H1 (cell line): ENCODE data around the gene BCAS4. TPM values are rescaled to one million over a fixed set of nuclear protein-coding genes. Genes with fewer than 3 reads are reported as not detected.

Experiments
- CTCF ChIA-PET: fragments of 300-600 bp; sonication (Branson Sonifier 250); formaldehyde crosslinking; loops from one replicate; lab custom pipeline; 2021; ENCODE audit not compliant: partially characterized antibody; lab: Charles Lee
- POLR2A ChIA-PET: fragments of 300-600 bp; sonication (Branson Sonifier 250); formaldehyde crosslinking; loops from one replicate; lab custom pipeline; 2021; ENCODE audit warnings: inconsistent platforms; ENCODE audit not compliant: partially characterized antibody; lab: Charles Lee
- DNase-seq, 2 experiments: peaks; one replicate each; pipeline versions ENCODE4 v3.0.0 to v3.0.0-alpha.2; 2010 to 2022; ENCODE audit warnings: low spot score in 2 of 2, low read depth in 1 of 2, mixed read lengths in 1 of 2
- FAIRE-seq: peaks from 2 replicates; lab custom pipeline; 2011; peaks lifted over from hg19 to GRCh38; lab: Jason Lieb, UNC
- H2AFZ ChIP-seq: 2 replicates; pipeline ENCODE4 v1.8.1; 2012; ENCODE audit warnings: low read length, inconsistent platforms
- H2AK5ac ChIP-seq: 2 replicates; pipeline ENCODE4 v1.6.1; 2013; ENCODE audit warnings: low read depth, low read length
- H2BK120ac ChIP-seq: replicated peaks from 2 replicates; pipeline ENCODE3; 2013; ENCODE audit warnings: low read depth, low read length, inconsistent platforms
- H2BK12ac ChIP-seq: 2 replicates; pipeline ENCODE4 v1.6.1; 2013; ENCODE audit warnings: low read depth, low read length
- H2BK15ac ChIP-seq: 2 replicates; pipeline ENCODE4 v1.6.1; 2013; ENCODE audit warnings: low read length
- H2BK20ac ChIP-seq: 2 replicates; pipeline ENCODE4 v1.6.1; 2013; ENCODE audit warnings: low read length
- H2BK5ac ChIP-seq: 2 replicates; pipeline ENCODE4 v1.6.1; 2013; ENCODE audit warnings: low read depth, low read length
- H3K14ac ChIP-seq: 2 replicates; pipeline ENCODE4 v1.6.1; 2013; ENCODE audit warnings: inconsistent platforms; ENCODE audit not compliant: insufficient read length
- H3K18ac ChIP-seq: 2 replicates; pipeline ENCODE4 v1.6.1; 2013; ENCODE audit warnings: low read length; ENCODE audit errors: extremely low read depth
- H3K23ac ChIP-seq: 2 replicates; pipeline ENCODE4 v1.6.1; 2013; ENCODE audit warnings: inconsistent platforms; ENCODE audit not compliant: insufficient read length
- H3K23me2 ChIP-seq: 2 replicates; pipeline ENCODE4 v1.6.1; 2013; ENCODE audit warnings: low read depth, low read length
- H3K27ac ChIP-seq: 2 replicates; pipeline ENCODE4 v1.6.1; 2011; ENCODE audit warnings: low read depth, low read length, inconsistent platforms
- H3K27me3 ChIP-seq, 4 experiments: replicated peaks in 1 of 4; 1 replicate in 1 of 4; 2 replicates in 3 of 4; pipeline versions ENCODE4 v1.6.1 to v1.8.1; 2011 to 2013; ENCODE audit warnings: low read length in 3 of 4, mild to moderate bottlenecking in 3 of 4, inconsistent platforms in 2 of 4, mixed read lengths in 2 of 4, moderate library complexity in 1 of 4; ENCODE audit not compliant: control insufficient read depth in 3 of 4, insufficient read depth in 3 of 4; ENCODE audit errors: extremely low read depth in 1 of 4
- H3K36me3 ChIP-seq, 4 experiments: 2 replicates each; pipeline versions ENCODE4 v1.6.1 to v1.8.1; 2011 to 2013; ENCODE audit warnings: mild to moderate bottlenecking in 4 of 4, low read length in 3 of 4, moderate library complexity in 2 of 4, control low read depth in 1 of 4, inconsistent platforms in 1 of 4; ENCODE audit not compliant: insufficient read depth in 4 of 4, control insufficient read depth in 2 of 4
- H3K4ac ChIP-seq: replicated peaks from 2 replicates; pipeline ENCODE3; 2013; ENCODE audit warnings: low read length, low read depth, mixed read lengths, inconsistent platforms; ENCODE audit not compliant: insufficient read length
- H3K4me1 ChIP-seq, 4 experiments: replicated peaks in 1 of 4; 1 replicate in 1 of 4; 2 replicates in 3 of 4; pipeline versions ENCODE4 v1.6.1 to v1.8.1; 2011 to 2013; ENCODE audit warnings: low read length in 3 of 4, inconsistent platforms in 2 of 4, mixed read lengths in 1 of 4; ENCODE audit not compliant: insufficient read depth in 4 of 4, control insufficient read depth in 3 of 4
- H3K4me2 ChIP-seq, 2 experiments: 2 replicates each; pipeline versions ENCODE4 v1.6.1 to v1.8.1; 2011 to 2013; ENCODE audit warnings: low read depth in 2 of 2, low read length in 2 of 2, control low read depth in 1 of 2, inconsistent platforms in 1 of 2, mild to moderate bottlenecking in 1 of 2; ENCODE audit not compliant: insufficient read depth in 1 of 2
- H3K4me3 ChIP-seq, 4 experiments: fragments of 200-600, 300-600 bp in 1 of 4; sonication (generic), shearing (Covaris generic), sonication (Bioruptor Twin) in 1 of 4; 2 replicates each; pipeline versions ENCODE4 v1.5.1 to v1.8.1; 2011 to 2016; ENCODE audit warnings: low read length in 4 of 4, low read depth in 3 of 4, control low read depth in 2 of 4, inconsistent platforms in 2 of 4, mild to moderate bottlenecking in 2 of 4, mixed read lengths in 1 of 4, moderate library complexity in 1 of 4; ENCODE audit not compliant: insufficient read depth in 2 of 4; ENCODE audit errors: extremely low read depth in 1 of 4
- H3K56ac ChIP-seq: replicated peaks from 2 replicates; pipeline ENCODE3; 2013; ENCODE audit warnings: low read depth, mild to moderate bottlenecking, mixed read lengths, low read length, inconsistent platforms; ENCODE audit not compliant: insufficient read length
- H3K79me1 ChIP-seq: 2 replicates; pipeline ENCODE4 v1.6.1; 2013; ENCODE audit warnings: low read depth, low read length, control low read depth
- H3K79me2 ChIP-seq, 2 experiments: 2 replicates each; pipeline versions ENCODE4 v1.6.1 to v1.8.1; 2012 to 2013; ENCODE audit warnings: low read length in 2 of 2, mild to moderate bottlenecking in 2 of 2, inconsistent platforms in 1 of 2; ENCODE audit not compliant: insufficient read depth in 2 of 2, control insufficient read depth in 1 of 2
- H3K9ac ChIP-seq, 4 experiments: replicated peaks in 1 of 4; 1 replicate in 1 of 4; 2 replicates in 3 of 4; pipeline versions ENCODE4 v1.6.1 to v1.8.1; 2011 to 2013; ENCODE audit warnings: low read depth in 3 of 4, low read length in 3 of 4, control low read depth in 2 of 4, mild to moderate bottlenecking in 2 of 4, moderate library complexity in 2 of 4, inconsistent platforms in 1 of 4; ENCODE audit errors: extremely low read depth in 1 of 4
- H3K9me3 ChIP-seq, 2 experiments: 2 replicates each; pipeline versions ENCODE4 v1.6.1 to v1.8.1; 2012 to 2013; ENCODE audit warnings: mild to moderate bottlenecking in 2 of 2, moderate library complexity in 2 of 2, control low read depth in 1 of 2, inconsistent platforms in 1 of 2, low read depth in 1 of 2, low read length in 1 of 2, mixed read lengths in 1 of 2; ENCODE audit not compliant: insufficient read depth in 2 of 2
- H4K20me1 ChIP-seq, 2 experiments: replicated peaks in 1 of 2; 2 replicates each; pipeline versions ENCODE3 to v1.8.1; 2011 to 2013; ENCODE audit warnings: inconsistent platforms in 2 of 2, low read length in 2 of 2, mild to moderate bottlenecking in 1 of 2; ENCODE audit not compliant: insufficient read depth in 2 of 2, control insufficient read depth in 1 of 2
- H4K5ac ChIP-seq: 2 replicates; pipeline ENCODE4 v1.6.1; 2013; ENCODE audit warnings: low read length, low read depth, mixed read lengths, inconsistent platforms; ENCODE audit not compliant: insufficient read length
- H4K8ac ChIP-seq: 2 replicates; pipeline ENCODE4 v1.8.0; 2013; ENCODE audit warnings: mild to moderate bottlenecking, moderate library complexity, low read length, inconsistent platforms; ENCODE audit not compliant: insufficient read depth; ENCODE audit errors: extremely low read depth
- H4K91ac ChIP-seq: replicated peaks from 2 replicates; pipeline ENCODE3; 2013; ENCODE audit warnings: low read length, mixed read lengths, inconsistent platforms; ENCODE audit not compliant: insufficient read length
- BCL11A ChIP-seq, 2 experiments: IDR thresholded peaks; one replicate each; pipeline ENCODE4 v1.6.1; 2011; ENCODE audit warnings: low read depth in 2 of 2, low read length in 2 of 2, mild to moderate bottlenecking in 2 of 2
- BRCA1 ChIP-seq: IDR thresholded peaks from 2 replicates; pipeline ENCODE4 v1.6.1; 2012; ENCODE audit warnings: low read depth, low read length, improper control_type of control experiment
- CHD1 ChIP-seq: IDR thresholded peaks from 2 replicates; pipeline ENCODE4 v1.6.1; 2012; ENCODE audit warnings: low read depth, low read length, improper control_type of control experiment
- CTBP2 ChIP-seq: IDR thresholded peaks from 2 replicates; pipeline ENCODE4 v1.7.0; 2011; ENCODE audit warnings: borderline replicate concordance, mild to moderate bottlenecking, moderate library complexity, mixed read lengths, low read length; ENCODE audit not compliant: insufficient read depth, insufficient read length
- HDAC6 ChIP-seq: IDR thresholded peaks from one replicate; pipeline ENCODE4 v1.7.1; 2012; ENCODE audit warnings: low read depth, mild to moderate bottlenecking, inconsistent platforms, low read length, moderate library complexity
- KDM4A ChIP-seq: IDR thresholded peaks from one replicate; pipeline ENCODE4 v1.7.1; 2012; ENCODE audit warnings: low read depth, mild to moderate bottlenecking, moderate library complexity, low read length, inconsistent platforms; ENCODE audit not compliant: severe bottlenecking
- MAX ChIP-seq: IDR thresholded peaks from 2 replicates; pipeline ENCODE4 v1.6.1; 2012; ENCODE audit warnings: inconsistent platforms
- SRF ChIP-seq: IDR thresholded peaks from 2 replicates; pipeline ENCODE4 v1.6.1; 2011; ENCODE audit warnings: mild to moderate bottlenecking, low read depth, low read length, moderate library complexity
- ZNF274 ChIP-seq: IDR thresholded peaks from 2 replicates; pipeline ENCODE4 v1.7.0; 2012; ENCODE audit warnings: low read length, borderline replicate concordance; ENCODE audit errors: extremely low read depth
- WGBS, 2 experiments: shearing (Covaris generic) in 1 of 2; methylation state at CpG; one replicate each; pipeline versions ENCODE4 v1.1.6 to v1.1.7; 2013 to 2015; ENCODE audit warnings: low lambda C conversion rate in 2 of 2, mixed read lengths in 2 of 2, inconsistent platforms in 1 of 2, low coverage in 1 of 2, missing lambda C conversion rate in 1 of 2; ENCODE audit not compliant: insufficient replicate concordance in 2 of 2, insufficient coverage in 1 of 2, insufficient read length in 1 of 2; ENCODE audit errors: extremely low coverage in 1 of 2, missing lambda C conversion rate in 1 of 2; 5-methylcytosine and 5-hydroxymethylcytosine counted together
- polyA plus RNA-seq, 7 experiments: library from polyadenylated mRNA; depleted of rRNA in 3 of 7; stranded (reverse) in 5 of 7; unstranded in 2 of 7; fragments of >200 nt in 5 of 7; fragments of 200-250 nt in 2 of 7; gene quantifications; 1 replicate in 5 of 7; 2 replicates in 1 of 7; 4 replicates in 1 of 7; pipeline versions ENCODE4 v1.2.1 to v1.2.3, GENCODE V29; 2011 to 2013; ENCODE audit warnings: missing spikeins in 2 of 7, mixed read lengths in 2 of 7
- total RNA-seq: library from RNA; stranded (reverse); fragmentation: NEBNext Ultra II Directional; extraction: Animal tissue kit (Norgen Biotek cat#: 25700); gene quantifications from 2 replicates; pipeline ENCODE4 v1.2.1, GENCODE V29; 2021

BCAS4 gene
- total and polyA plus RNA-seq, 2 of the 8 experiments (the other 6 are each of a cell fraction or from before 2014, with no cell fraction given): 21.2 to 23.6 TPM

GRCh38 chr20:50915424-50915823, 120.6 kb downstream of the BCAS4 start:
- H3K9ac ChIP-seq: no peak overlapping the region
- CTCF ChIA-PET: interaction anchor here (1.1 to 2.3 kb wide), 5 partner anchors 15 to 122 kb away, joined by 3 to 7 read pairs (median 4); partner anchors contain the start of gene ADNP

More at GRCh38 chr20:50915424-50915823, 120.6 kb downstream of the BCAS4 start:
- no peak overlapping the region for H3K27ac ChIP-seq
- H4K91ac ChIP-seq: no peak overlapping the region
- H4K8ac ChIP-seq: no peak overlapping the region
- H3K18ac ChIP-seq: no peak overlapping the region
- POLR2A ChIA-PET: interaction anchor here (1.3 to 13.0 kb wide), 3 partner anchors 11 to 19 kb away, joined by 4 to 206 read pairs (median 4); partner anchors contain the start of gene ADNP
- 85% methylated on average over 3 of the region's 3 CpGs; no CpG with 5 or more reads in 1 of the 2 experiments for WGBS, 2 experiments
- H2BK120ac ChIP-seq: no peak overlapping the region
- H3K79me2 ChIP-seq: peaks cover 67 to 100% of the 10 kb centered on the region in 2 experiments
- no peak overlapping the region for H3K56ac ChIP-seq
- H3K27me3 ChIP-seq: no peaks in the 10 kb centered on the region
- no peak overlapping the region for H2AFZ ChIP-seq
- H2BK5ac ChIP-seq: no peak overlapping the region
- no peaks in the 10 kb centered on the region for H3K23me2 ChIP-seq
- no peak overlapping the region for H3K4me2 ChIP-seq
- no peak overlapping the region for H4K5ac ChIP-seq
- no peak overlapping the region for H3K23ac ChIP-seq
- no peaks in the 10 kb centered on the region for H3K9me3 ChIP-seq
- peaks cover 46 to 60% of the 10 kb centered on the region in 2 experiments for H4K20me1 ChIP-seq
- DNase-seq: no peak
- no peak overlapping the region for H3K4me3 ChIP-seq
- peaks cover 0 to 23% (median 3%) of the 10 kb centered on the region in 4 experiments; a peak in 4 of 8 replicates for H3K36me3 ChIP-seq
- H3K79me1 ChIP-seq: 0 out of 2 replicates have a peak, but pooled peaks cover 2% of the 10 kb centered on the region
- peaks cover 0 to 14% (median 4%) of the 10 kb centered on the region in 4 experiments; a peak in 4 of 7 replicates for H3K4me1 ChIP-seq
- no peak overlapping the region for H3K4ac ChIP-seq
- no peak overlapping the region for H3K14ac ChIP-seq
- H2BK15ac ChIP-seq: no peak overlapping the region
- no peak for TF ChIP-seq HDAC6
- TF ChIP-seq BRCA1: no peak
- TF ChIP-seq MAX: no peak
- TF ChIP-seq CTBP2: no peak
- TF ChIP-seq KDM4A: no peak
- no peak for TF ChIP-seq SRF
- no peak for TF ChIP-seq CHD1
- no peak for TF ChIP-seq BCL11A (IDR thresholded peaks at IDR 0.05; ENCODE audit: low read depth in 2 of 2, low read length in 2 of 2)
- TF ChIP-seq ZNF274: no peak
- TF ChIP-seq, all 59 proteins: peak for 0
- H2AK5ac ChIP-seq: no peak overlapping the region
- H2BK20ac ChIP-seq: no peak overlapping the region
- FAIRE-seq: no peak
- no peak overlapping the region for H2BK12ac ChIP-seq
